ENCODE results near the gene RPS21.

RPS21 gene

GRCh38 chr20:62400021-62400420, 13.1 kb downstream of the RPS21 start:
- DNase-seq = peak; percentile 31 to 40

- DNase-seq = no peak
Measured at GRCh38 chr20:62400541-62400940, 13.6 kb downstream of the RPS21 start.

- no peak for DNase-seq
Measured at GRCh38 chr20:62401331-62401779, 14.5 kb downstream of the RPS21 start.

GRCh38 chr20:62402456-62403150, 15.7 kb downstream of the RPS21 start:
- no peak for DNase-seq

- DNase-seq = no peak
Measured at GRCh38 chr20:62403331-62403730, 16.4 kb downstream of the RPS21 start.

- no peak for DNase-seq
Measured at GRCh38 chr20:62404112-62404665, 17.3 kb downstream of the RPS21 start.

GRCh38 chr20:62404761-62405107, 17.8 kb downstream of the RPS21 start:
- DNase-seq = no peak

- DNase-seq = no peak
Measured at GRCh38 chr20:62405108-62405980, 18.4 kb downstream of the RPS21 start.

GRCh38 chr20:62405981-62406513, 19.1 kb downstream of the RPS21 start:
- DNase-seq = no peak

GRCh38 chr20:62406635-62407176, 19.8 kb downstream of the RPS21 start:
- no peak for DNase-seq

- DNase-seq = peak; percentile 88 to 91
Measured at GRCh38 chr20:62407221-62407992, 20.5 kb downstream of the RPS21 start, which contains the start of gene CABLES2. CABLES2 (minus strand) TSS chr20:62407285; CDS start chr20:62407276, 9 bp downstream.

GRCh38 chr20:62408055-62408454, 21.2 kb downstream of the RPS21 start:
- DNase-seq = no peak

- DNase-seq = no peak
Measured at GRCh38 chr20:62408640-62409039, 21.7 kb downstream of the RPS21 start.

GRCh38 chr20:62409086-62409853, 22.4 kb downstream of the RPS21 start:
- no peak for DNase-seq

GRCh38 chr20:62409931-62410745, 23.2 kb downstream of the RPS21 start:
- DNase-seq = peak; percentile 65 to 66

- DNase-seq = no peak
Measured at GRCh38 chr20:62410746-62411478, 24.0 kb downstream of the RPS21 start.

- DNase-seq = no peak
Measured at GRCh38 chr20:62411479-62412193, 24.7 kb downstream of the RPS21 start.

- DNase-seq = no peak
Measured at GRCh38 chr20:62412194-62413024, 25.5 kb downstream of the RPS21 start.
